IPS-11a (cell line): Measurements from ENCODE around the gene POMZP3.
"Not testable (repeated sequence)": the region's sequence is repeated elsewhere in the genome, so short reads cannot be mapped to it uniquely, and the experiment has no call there.

Experiments
- H3K4me3 ChIP-seq: one replicate; pipeline ENCODE4 v1.5.1; 2013; ENCODE audit warnings: low read depth, low read length, control low read depth

POMZP3 gene

GRCh38 chr7:76626989-76627642 lies at the start of gene POMZP3:
Gene POMZP3 (minus strand): TSS chr7:76627279. CDS start chr7:76626064, 1,215 bp downstream.
- H3K4me3 ChIP-seq, result peak within 1 kb of the TSS; percentile 50

- H3K4me3 ChIP-seq, result not testable (repeated sequence)
Measured at GRCh38 chr7:76675783-76676182, 48.7 kb upstream of the POMZP3 start.

- not testable (repeated sequence) for H3K4me3 ChIP-seq
Measured at GRCh38 chr7:76673346-76673745, 46.3 kb upstream of the POMZP3 start.

- not testable (repeated sequence) for H3K4me3 ChIP-seq
Measured at GRCh38 chr7:76659212-76659611, 32.1 kb upstream of the POMZP3 start.

- not testable (repeated sequence) for H3K4me3 ChIP-seq
Measured at GRCh38 chr7:76656425-76656824, 29.3 kb upstream of the POMZP3 start.

GRCh38 chr7:76642620-76643019 lies 15.5 kb upstream of the POMZP3 start:
- H3K4me3 ChIP-seq, result not testable (repeated sequence)

GRCh38 chr7:76637061-76637691 lies 10.1 kb upstream of the POMZP3 start:
- H3K4me3 ChIP-seq, result not testable (repeated sequence)

- peak overlapping the region; percentile 50 for H3K4me3 ChIP-seq
Measured at GRCh38 chr7:76626581-76626980, 498 bp downstream of the POMZP3 start.

GRCh38 chr7:76619439-76620190 lies 7.5 kb downstream of the POMZP3 start:
- H3K4me3 ChIP-seq, result not testable (repeated sequence)

- H3K4me3 ChIP-seq, result not testable (repeated sequence)
Measured at GRCh38 chr7:76613783-76614182, 13.3 kb downstream of the POMZP3 start.

GRCh38 chr7:76612232-76612631 lies 14.8 kb downstream of the POMZP3 start:
- H3K4me3 ChIP-seq, result not testable (repeated sequence)

GRCh38 chr7:76609864-76610263 lies 17.2 kb downstream of the POMZP3 start:
- not testable (repeated sequence) for H3K4me3 ChIP-seq

GRCh38 chr7:76608469-76608868 lies 18.6 kb downstream of the POMZP3 start:
- H3K4me3 ChIP-seq, result not testable (repeated sequence)

GRCh38 chr7:76606027-76606426 lies 21.1 kb downstream of the POMZP3 start:
- H3K4me3 ChIP-seq, result not testable (repeated sequence)

GRCh38 chr7:76600650-76601049 lies 26.4 kb downstream of the POMZP3 start:
- not testable (repeated sequence) for H3K4me3 ChIP-seq

GRCh38 chr7:76600116-76600482 lies 27.0 kb downstream of the POMZP3 start:
- not testable (repeated sequence) for H3K4me3 ChIP-seq

- H3K4me3 ChIP-seq, result not testable (repeated sequence)
Measured at GRCh38 chr7:76598590-76599264, 28.4 kb downstream of the POMZP3 start.

- not testable (repeated sequence) for H3K4me3 ChIP-seq
Measured at GRCh38 chr7:76597288-76597687, 29.8 kb downstream of the POMZP3 start.

- H3K4me3 ChIP-seq, result not testable (repeated sequence)
Measured at GRCh38 chr7:76592694-76593093, 34.4 kb downstream of the POMZP3 start.

- H3K4me3 ChIP-seq, result not testable (repeated sequence)
Measured at GRCh38 chr7:76591602-76592304, 35.3 kb downstream of the POMZP3 start.

- H3K4me3 ChIP-seq, result not testable (repeated sequence)
Measured at GRCh38 chr7:76591033-76591432, 36.0 kb downstream of the POMZP3 start.
